Measurements from ENCODE around the gene CLMN.

DNA sequence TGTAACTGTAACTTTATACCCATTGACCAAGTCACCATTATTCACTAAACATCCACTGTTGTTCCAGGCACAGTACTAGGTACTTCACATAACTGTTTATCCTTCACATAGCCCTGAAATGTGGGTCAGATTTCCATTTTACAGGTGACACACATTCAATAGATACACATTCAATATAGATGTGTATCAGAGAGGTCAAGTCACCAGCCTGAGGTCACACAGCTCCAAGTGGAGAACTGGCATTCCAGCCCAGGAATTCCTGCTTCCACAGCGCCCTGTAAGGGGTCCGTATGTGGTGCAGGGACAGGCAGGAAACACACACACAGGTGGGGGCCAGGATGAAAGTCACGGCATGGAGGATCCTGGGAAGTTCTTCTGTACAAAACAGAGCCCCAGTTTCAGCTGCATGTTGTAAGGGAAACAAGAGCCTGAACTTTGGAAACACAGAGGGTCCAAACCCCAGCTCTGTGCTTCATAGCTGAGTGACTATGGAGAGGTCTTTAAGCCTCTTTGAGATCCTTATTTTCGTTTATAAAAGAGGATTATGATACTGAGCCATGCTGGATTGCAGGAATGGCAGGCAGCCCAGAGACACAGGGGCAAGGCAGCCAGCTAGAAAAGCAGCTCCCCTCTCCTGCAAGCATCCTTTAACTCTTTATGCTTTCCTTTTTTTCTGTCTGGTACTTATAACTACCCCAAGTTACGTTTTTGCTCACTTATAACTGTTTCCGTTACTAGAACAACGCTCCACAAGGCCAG, 112.1 kb downstream of the CLMN start:
- TF ChIP-seq CREB1 (IDR thresholded peaks at IDR 0.05) (no peak), CREB1 (CRISPR knock-in tag; IDR thresholded peaks at IDR 0.05) (no peak), ZSCAN30 (CRISPR knock-in tag; IDR thresholded peaks at IDR 0.05) (no peak), MIER2 (CRISPR knock-in tag; IDR thresholded peaks at IDR 0.05) (no peak), HCFC1 (IDR thresholded peaks at IDR 0.05; ENCODE audit: low read depth, low read length) (no peak), IRX3 (CRISPR knock-in tag; IDR thresholded peaks at IDR 0.05; ENCODE audit: borderline replicate concordance, low read depth) (no peak), CENPT (CRISPR knock-in tag; IDR thresholded peaks at IDR 0.05; ENCODE audit: low read depth) (no peak), GABPA (IDR thresholded peaks at IDR 0.05; ENCODE audit: low read depth, low read length) (no peak), GABPA (CRISPR knock-in tag; IDR thresholded peaks at IDR 0.05; ENCODE audit: low read depth) (no peak), RAD51 (IDR thresholded peaks at IDR 0.05; ENCODE audit: borderline replicate concordance) (no peak), RELA (CRISPR knock-in tag; IDR thresholded peaks at IDR 0.05) (no peak), HMG20A (CRISPR knock-in tag; IDR thresholded peaks at IDR 0.05; ENCODE audit: borderline replicate concordance) (no peak)
- TF ChIP-seq, protein P1, sequence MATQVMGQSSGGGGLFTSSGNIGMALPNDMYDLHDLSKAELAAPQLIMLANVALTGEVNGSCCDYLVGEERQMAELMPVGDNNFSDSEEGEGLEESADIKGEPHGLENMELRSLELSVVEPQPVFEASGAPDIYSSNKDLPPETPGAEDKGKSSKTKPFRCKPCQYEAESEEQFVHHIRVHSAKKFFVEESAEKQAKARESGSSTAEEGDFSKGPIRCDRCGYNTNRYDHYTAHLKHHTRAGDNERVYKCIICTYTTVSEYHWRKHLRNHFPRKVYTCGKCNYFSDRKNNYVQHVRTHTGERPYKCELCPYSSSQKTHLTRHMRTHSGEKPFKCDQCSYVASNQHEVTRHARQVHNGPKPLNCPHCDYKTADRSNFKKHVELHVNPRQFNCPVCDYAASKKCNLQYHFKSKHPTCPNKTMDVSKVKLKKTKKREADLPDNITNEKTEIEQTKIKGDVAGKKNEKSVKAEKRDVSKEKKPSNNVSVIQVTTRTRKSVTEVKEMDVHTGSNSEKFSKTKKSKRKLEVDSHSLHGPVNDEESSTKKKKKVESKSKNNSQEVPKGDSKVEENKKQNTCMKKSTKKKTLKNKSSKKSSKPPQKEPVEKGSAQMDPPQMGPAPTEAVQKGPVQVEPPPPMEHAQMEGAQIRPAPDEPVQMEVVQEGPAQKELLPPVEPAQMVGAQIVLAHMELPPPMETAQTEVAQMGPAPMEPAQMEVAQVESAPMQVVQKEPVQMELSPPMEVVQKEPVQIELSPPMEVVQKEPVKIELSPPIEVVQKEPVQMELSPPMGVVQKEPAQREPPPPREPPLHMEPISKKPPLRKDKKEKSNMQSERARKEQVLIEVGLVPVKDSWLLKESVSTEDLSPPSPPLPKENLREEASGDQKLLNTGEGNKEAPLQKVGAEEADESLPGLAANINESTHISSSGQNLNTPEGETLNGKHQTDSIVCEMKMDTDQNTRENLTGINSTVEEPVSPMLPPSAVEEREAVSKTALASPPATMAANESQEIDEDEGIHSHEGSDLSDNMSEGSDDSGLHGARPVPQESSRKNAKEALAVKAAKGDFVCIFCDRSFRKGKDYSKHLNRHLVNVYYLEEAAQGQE (IDR thresholded peaks at IDR 0.05; ENCODE audit: borderline replicate concordance in 1 of 2, low read depth in 1 of 2, low read length in 2 of 2): no peak
- TF ChIP-seq, protein P2, sequence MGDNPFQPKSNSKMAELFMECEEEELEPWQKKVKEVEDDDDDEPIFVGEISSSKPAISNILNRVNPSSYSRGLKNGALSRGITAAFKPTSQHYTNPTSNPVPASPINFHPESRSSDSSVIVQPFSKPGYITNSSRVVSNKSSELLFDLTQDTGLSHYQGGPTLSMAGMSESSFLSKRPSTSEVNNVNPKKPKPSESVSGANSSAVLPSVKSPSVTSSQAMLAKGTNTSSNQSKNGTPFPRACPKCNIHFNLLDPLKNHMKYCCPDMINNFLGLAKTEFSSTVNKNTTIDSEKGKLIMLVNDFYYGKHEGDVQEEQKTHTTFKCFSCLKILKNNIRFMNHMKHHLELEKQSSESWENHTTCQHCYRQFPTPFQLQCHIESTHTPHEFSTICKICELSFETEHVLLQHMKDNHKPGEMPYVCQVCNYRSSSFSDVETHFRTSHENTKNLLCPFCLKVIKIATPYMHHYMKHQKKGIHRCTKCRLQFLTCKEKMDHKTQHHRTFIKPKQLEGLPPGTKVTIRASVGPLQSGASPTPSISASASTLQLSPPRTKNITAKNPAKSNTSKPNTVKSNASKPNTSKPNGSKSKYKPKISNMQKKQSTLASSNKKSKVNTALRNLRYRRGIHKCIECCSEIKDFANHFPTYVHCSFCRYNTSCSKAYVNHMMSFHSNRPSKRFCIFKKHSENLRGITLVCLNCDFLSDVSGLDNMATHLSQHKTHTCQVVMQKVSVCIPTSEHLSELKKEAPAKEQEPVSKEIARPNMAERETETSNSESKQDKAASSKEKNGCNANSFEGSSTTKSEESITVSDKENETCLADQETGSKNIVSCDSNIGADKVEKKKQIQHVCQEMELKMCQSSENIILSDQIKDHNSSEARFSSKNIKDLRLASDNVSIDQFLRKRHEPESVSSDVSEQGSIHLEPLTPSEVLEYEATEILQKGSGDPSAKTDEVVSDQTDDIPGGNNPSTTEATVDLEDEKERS (CRISPR knock-in tag; IDR thresholded peaks at IDR 0.05): no peak
- TF ChIP-seq, protein P3, sequence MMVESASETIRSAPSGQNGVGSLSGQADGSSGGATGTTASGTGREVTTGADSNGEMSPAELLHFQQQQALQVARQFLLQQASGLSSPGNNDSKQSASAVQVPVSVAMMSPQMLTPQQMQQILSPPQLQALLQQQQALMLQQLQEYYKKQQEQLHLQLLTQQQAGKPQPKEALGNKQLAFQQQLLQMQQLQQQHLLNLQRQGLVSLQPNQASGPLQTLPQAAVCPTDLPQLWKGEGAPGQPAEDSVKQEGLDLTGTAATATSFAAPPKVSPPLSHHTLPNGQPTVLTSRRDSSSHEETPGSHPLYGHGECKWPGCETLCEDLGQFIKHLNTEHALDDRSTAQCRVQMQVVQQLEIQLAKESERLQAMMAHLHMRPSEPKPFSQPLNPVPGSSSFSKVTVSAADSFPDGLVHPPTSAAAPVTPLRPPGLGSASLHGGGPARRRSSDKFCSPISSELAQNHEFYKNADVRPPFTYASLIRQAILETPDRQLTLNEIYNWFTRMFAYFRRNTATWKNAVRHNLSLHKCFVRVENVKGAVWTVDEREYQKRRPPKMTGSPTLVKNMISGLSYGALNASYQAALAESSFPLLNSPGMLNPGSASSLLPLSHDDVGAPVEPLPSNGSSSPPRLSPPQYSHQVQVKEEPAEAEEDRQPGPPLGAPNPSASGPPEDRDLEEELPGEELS (CRISPR knock-in tag; IDR thresholded peaks at IDR 0.05): no peak
- TF ChIP-seq, protein P4, sequence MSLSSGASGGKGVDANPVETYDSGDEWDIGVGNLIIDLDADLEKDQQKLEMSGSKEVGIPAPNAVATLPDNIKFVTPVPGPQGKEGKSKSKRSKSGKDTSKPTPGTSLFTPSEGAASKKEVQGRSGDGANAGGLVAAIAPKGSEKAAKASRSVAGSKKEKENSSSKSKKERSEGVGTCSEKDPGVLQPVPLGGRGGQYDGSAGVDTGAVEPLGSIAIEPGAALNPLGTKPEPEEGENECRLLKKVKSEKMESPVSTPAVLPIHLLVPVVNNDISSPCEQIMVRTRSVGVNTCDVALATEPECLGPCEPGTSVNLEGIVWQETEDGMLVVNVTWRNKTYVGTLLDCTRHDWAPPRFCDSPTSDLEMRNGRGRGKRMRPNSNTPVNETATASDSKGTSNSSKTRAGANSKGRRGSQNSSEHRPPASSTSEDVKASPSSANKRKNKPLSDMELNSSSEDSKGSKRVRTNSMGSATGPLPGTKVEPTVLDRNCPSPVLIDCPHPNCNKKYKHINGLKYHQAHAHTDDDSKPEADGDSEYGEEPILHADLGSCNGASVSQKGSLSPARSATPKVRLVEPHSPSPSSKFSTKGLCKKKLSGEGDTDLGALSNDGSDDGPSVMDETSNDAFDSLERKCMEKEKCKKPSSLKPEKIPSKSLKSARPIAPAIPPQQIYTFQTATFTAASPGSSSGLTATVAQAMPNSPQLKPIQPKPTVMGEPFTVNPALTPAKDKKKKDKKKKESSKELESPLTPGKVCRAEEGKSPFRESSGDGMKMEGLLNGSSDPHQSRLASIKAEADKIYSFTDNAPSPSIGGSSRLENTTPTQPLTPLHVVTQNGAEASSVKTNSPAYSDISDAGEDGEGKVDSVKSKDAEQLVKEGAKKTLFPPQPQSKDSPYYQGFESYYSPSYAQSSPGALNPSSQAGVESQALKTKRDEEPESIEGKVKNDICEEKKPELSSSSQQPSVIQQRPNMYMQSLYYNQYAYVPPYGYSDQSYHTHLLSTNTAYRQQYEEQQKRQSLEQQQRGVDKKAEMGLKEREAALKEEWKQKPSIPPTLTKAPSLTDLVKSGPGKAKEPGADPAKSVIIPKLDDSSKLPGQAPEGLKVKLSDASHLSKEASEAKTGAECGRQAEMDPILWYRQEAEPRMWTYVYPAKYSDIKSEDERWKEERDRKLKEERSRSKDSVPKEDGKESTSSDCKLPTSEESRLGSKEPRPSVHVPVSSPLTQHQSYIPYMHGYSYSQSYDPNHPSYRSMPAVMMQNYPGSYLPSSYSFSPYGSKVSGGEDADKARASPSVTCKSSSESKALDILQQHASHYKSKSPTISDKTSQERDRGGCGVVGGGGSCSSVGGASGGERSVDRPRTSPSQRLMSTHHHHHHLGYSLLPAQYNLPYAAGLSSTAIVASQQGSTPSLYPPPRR (CRISPR knock-in tag; IDR thresholded peaks at IDR 0.05; ENCODE audit: borderline replicate concordance): no peak

Data from HepG2 (cell line).